Vagina (tissue), 2 donors: ENCODE measurements around the gene KHNYN. TPM values are rescaled to one million over a fixed set of nuclear protein-coding genes. Genes with fewer than 3 reads are reported as not detected.

Experiments
- DNase-seq, 2 donors: peaks; one replicate each; pipeline ENCODE4 v3.0.0-alpha.2; 2017; ENCODE audit errors: extremely low spot score in 2 of 2
- H3K27ac ChIP-seq: fragments of 200-600 bp; sonication (generic); one replicate; pipeline ENCODE4 v1.5.1; 2019
- H3K27me3 ChIP-seq: fragments of 200-600 bp; sonication (generic); one replicate; pipeline ENCODE4 v1.5.1; 2019
- H3K36me3 ChIP-seq, 2 donors: fragments of 200-600 bp; sonication (generic); one replicate each; pipeline ENCODE4 v1.5.1; 2017 to 2019
- H3K4me1 ChIP-seq: fragments of 200-600 bp; sonication (generic); one replicate; pipeline ENCODE4 v1.5.1; 2019
- H3K4me3 ChIP-seq, 2 donors: fragments of 200-600 bp; sonication (generic); 1 replicate in 1 of 2; 2 replicates in 1 of 2; pipeline ENCODE4 v1.5.1; 2016 to 2019
- H3K9me3 ChIP-seq: fragments of 200-600 bp; sonication (generic); one replicate; pipeline ENCODE4 v1.5.1; 2019
- CTCF ChIP-seq, 3 experiments: fragments of 450-650 bp in 2 of 3; fragments of 200-600 bp in 1 of 3; sonication (generic) in 1 of 3; IDR thresholded peaks; one replicate each; pipeline ENCODE4 v1.5.1; 2017 to 2019; ENCODE audit warnings: antibody characterized with exemption in 3 of 3, mild to moderate bottlenecking in 2 of 3, moderate library complexity in 2 of 3
- POLR2A ChIP-seq, 2 donors: fragments of 450-650 bp; IDR thresholded peaks; one replicate each; pipeline ENCODE4 v1.6.1; 2017; ENCODE audit warnings: antibody characterized with exemption in 2 of 2, mild to moderate bottlenecking in 2 of 2, moderate library complexity in 2 of 2
- POLR2AphosphoS5 ChIP-seq, 2 donors: sonication (generic); formaldehyde crosslinking; IDR thresholded peaks; one replicate each; pipeline ENCODE4 v1.9.0; 2017; ENCODE audit warnings: antibody characterized with exemption in 2 of 2, mild to moderate bottlenecking in 2 of 2, low read depth in 1 of 2; ENCODE audit not compliant: insufficient read depth in 1 of 2
- intact Hi-C: fragments of 100-400 bp; cut with DNase I; formaldehyde crosslinking; loops from one replicate; pipeline ENCODE4 v1.15.1; 2023
- total RNA-seq: library from RNA; depleted of rRNA; stranded (reverse); fragments of >200 nt; gene quantifications from one replicate; pipeline ENCODE4 v1.2.3, GENCODE V29; 2016

Gene KHNYN
- total RNA-seq, 1 donor from 2014 or later, result 41.7 TPM

- Histone ChIP-seq H3K9me3 (no peaks in the 10 kb centered on the region), H3K27me3 (no peaks in the 10 kb centered on the region), H3K36me3 (peaks cover 0 to 31% of the 10 kb centered on the region in 2 donors), H3K4me3 (no peak overlapping the region), H3K4me1 (peaks cover 23% of the 10 kb centered on the region), H3K27ac (no peak overlapping the region)
- DNase-seq, result no peak
- intact Hi-C loops, result loop anchor here (5.0 kb wide), 1 partner anchor 1401 kb away; no protein-coding TSS in a partner anchor
- no peak for TF ChIP-seq POLR2A (IDR thresholded peaks at IDR 0.05)
- no peak for TF ChIP-seq POLR2AphosphoS5 (IDR thresholded peaks at IDR 0.05; ENCODE audit: insufficient read depth in 1 of 2, low read depth in 1 of 2)
- TF ChIP-seq CTCF (IDR thresholded peaks at IDR 0.05), result no peak
These were observed 21.0 kb upstream of the KHNYN start for GRCh38 chr14:24408764-24409163.

GRCh38 chr14:24409192-24409591 is 20.6 kb upstream of the KHNYN start:
- no peak for DNase-seq
- Histone ChIP-seq H3K4me3 (no peak overlapping the region), H3K9me3 (no peaks in the 10 kb centered on the region), H3K36me3 (peaks cover 0 to 35% of the 10 kb centered on the region in 2 donors), H3K27ac (no peak overlapping the region), H3K27me3 (no peaks in the 10 kb centered on the region), H3K4me1 (peaks cover 21% of the 10 kb centered on the region)
- intact Hi-C loops, result loop anchor here (5.0 kb wide), 1 partner anchor 1402 kb away; no protein-coding TSS in a partner anchor
- TF ChIP-seq POLR2AphosphoS5 (IDR thresholded peaks at IDR 0.05; ENCODE audit: insufficient read depth in 1 of 2, low read depth in 1 of 2), result no peak
- no peak for TF ChIP-seq CTCF (IDR thresholded peaks at IDR 0.05)
- TF ChIP-seq POLR2A (IDR thresholded peaks at IDR 0.05), result no peak

GRCh38 chr14:24409956-24410355 is 19.8 kb upstream of the KHNYN start:
- no peak for DNase-seq
- Histone ChIP-seq H3K36me3 (peaks cover 0 to 43% of the 10 kb centered on the region in 2 donors), H3K4me3 (no peak overlapping the region), H3K9me3 (no peaks in the 10 kb centered on the region), H3K4me1 (peaks cover 15% of the 10 kb centered on the region), H3K27me3 (no peaks in the 10 kb centered on the region), H3K27ac (no peak overlapping the region)
- intact Hi-C loops, result loop anchor here (5.0 kb wide), 1 partner anchor 1403 kb away; no protein-coding TSS in a partner anchor
- TF ChIP-seq POLR2AphosphoS5 (IDR thresholded peaks at IDR 0.05; ENCODE audit: insufficient read depth in 1 of 2, low read depth in 1 of 2), result no peak
- TF ChIP-seq CTCF (IDR thresholded peaks at IDR 0.05), result no peak
- TF ChIP-seq POLR2A (IDR thresholded peaks at IDR 0.05), result no peak

- Histone ChIP-seq H3K4me3 (no peak overlapping the region), H3K9me3 (no peaks in the 10 kb centered on the region), H3K36me3 (peaks cover 0 to 44% of the 10 kb centered on the region in 2 donors), H3K27ac (no peak overlapping the region), H3K4me1 (peaks cover 10% of the 10 kb centered on the region), H3K27me3 (no peaks in the 10 kb centered on the region)
- no peak for TF ChIP-seq POLR2AphosphoS5 (IDR thresholded peaks at IDR 0.05; ENCODE audit: insufficient read depth in 1 of 2, low read depth in 1 of 2)
- TF ChIP-seq CTCF (IDR thresholded peaks at IDR 0.05), result peak in 2 of 3 experiments; percentile 13 to 64
- no peak for TF ChIP-seq POLR2A (IDR thresholded peaks at IDR 0.05)
- no peak for DNase-seq
- intact Hi-C loops, result no loop called here
These were observed 18.0 kb upstream of the KHNYN start for GRCh38 chr14:24411443-24412389.

DNA sequence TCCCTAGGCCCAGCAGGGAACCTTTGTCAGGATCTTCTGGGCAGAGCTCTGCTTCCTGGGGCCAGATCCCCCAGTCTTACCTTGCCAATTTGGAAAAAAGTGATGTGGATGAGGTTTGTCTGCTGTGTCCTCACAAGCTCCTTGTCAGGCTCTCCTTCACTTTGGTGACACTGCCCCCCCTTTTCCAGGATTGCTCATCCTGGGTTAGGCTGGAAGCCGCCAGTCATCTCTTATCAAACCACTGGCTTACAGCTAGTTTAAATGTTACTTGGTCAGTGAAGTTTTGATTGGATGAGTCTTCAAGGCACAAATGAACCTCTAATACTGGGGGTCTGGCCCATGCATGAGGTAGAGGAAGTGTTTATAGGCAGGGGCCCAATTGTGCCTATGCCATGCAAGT is 15.7 kb upstream of the KHNYN start:
- Histone ChIP-seq H3K4me3 (no peak overlapping the region), H3K4me1 (peaks cover 15% of the 10 kb centered on the region), H3K36me3 (peaks cover 0 to 28% of the 10 kb centered on the region in 2 donors), H3K27me3 (no peaks in the 10 kb centered on the region), H3K27ac (no peak overlapping the region), H3K9me3 (no peaks in the 10 kb centered on the region)
- DNase-seq, result no peak
- intact Hi-C loops, result no loop called here
- TF ChIP-seq POLR2AphosphoS5 (IDR thresholded peaks at IDR 0.05; ENCODE audit: insufficient read depth in 1 of 2, low read depth in 1 of 2), result no peak
- TF ChIP-seq POLR2A (IDR thresholded peaks at IDR 0.05), result no peak
- TF ChIP-seq CTCF (IDR thresholded peaks at IDR 0.05), result no peak
